ENCODE measurements around the gene GPR176.

Gene GPR176, protein sequence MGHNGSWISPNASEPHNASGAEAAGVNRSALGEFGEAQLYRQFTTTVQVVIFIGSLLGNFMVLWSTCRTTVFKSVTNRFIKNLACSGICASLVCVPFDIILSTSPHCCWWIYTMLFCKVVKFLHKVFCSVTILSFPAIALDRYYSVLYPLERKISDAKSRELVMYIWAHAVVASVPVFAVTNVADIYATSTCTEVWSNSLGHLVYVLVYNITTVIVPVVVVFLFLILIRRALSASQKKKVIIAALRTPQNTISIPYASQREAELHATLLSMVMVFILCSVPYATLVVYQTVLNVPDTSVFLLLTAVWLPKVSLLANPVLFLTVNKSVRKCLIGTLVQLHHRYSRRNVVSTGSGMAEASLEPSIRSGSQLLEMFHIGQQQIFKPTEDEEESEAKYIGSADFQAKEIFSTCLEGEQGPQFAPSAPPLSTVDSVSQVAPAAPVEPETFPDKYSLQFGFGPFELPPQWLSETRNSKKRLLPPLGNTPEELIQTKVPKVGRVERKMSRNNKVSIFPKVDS
- long read RNA-seq, transcript GPR176-205 (3 exons, 2,816 nt): major isoform, 5 of 13 reads
- long read RNA-seq, partial matches to known transcripts: 0 of 13 reads
- long read RNA-seq, other reads (novel, unspliced or antisense): 8 of 13 reads

DNA sequence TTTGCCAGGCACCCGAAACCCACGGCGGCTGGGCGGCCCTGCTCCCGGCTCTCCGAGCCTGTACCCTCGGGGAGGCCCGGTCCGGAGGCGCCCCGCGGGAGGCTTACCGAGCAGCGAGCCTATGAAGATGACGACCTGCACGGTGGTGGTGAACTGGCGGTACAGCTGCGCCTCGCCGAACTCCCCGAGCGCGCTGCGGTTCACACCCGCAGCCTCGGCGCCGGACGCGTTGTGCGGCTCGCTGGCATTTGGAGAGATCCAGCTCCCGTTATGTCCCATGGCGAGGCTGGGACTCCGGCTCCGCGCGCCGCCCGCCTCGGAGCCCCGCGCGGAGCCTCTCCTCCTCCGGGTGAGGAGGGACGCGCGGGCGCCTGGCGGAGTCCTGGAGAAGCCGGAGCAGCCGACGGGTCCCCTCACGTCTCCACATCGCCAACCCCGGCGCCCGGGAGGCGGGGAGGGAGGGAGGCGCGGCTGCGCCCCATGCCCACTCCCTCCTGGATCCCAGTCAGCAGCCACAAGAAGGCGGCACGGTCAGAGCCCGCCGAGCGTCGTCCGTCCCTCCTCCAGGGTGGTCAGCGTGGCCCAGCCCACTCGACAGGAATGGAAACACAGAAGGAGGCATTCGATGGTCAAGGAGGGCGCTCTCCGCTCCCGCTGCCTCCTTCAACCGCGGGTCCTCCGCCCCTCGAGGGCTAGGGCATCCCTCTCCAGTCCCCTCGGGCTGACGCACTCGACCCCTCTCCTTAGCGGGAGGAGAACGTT lies at the start of gene GPR176:
Gene GPR176, minus strand, starts transcription at position 519 of the 762 bp plus-strand sequence. Its CDS starts 240 bp downstream, at position 279.
- Histone ChIP-seq H3K27me3 (ENCODE audit: insufficient read depth, poor library complexity, severe bottlenecking) (peaks cover 17% of the 10 kb centered on the region), H3K4me3 (replicated peaks; ENCODE audit: insufficient read depth, low read length) (peak within 1 kb of the TSS; percentile 70), H3K27ac (replicated peaks) (peak within 1 kb of the TSS; percentile 31)
- DNase-seq (ENCODE audit: low read depth in 1 of 2, low spot score in 1 of 2): peak in 1 of 2 experiments; percentile 8
- TF ChIP-seq, protein P1, sequence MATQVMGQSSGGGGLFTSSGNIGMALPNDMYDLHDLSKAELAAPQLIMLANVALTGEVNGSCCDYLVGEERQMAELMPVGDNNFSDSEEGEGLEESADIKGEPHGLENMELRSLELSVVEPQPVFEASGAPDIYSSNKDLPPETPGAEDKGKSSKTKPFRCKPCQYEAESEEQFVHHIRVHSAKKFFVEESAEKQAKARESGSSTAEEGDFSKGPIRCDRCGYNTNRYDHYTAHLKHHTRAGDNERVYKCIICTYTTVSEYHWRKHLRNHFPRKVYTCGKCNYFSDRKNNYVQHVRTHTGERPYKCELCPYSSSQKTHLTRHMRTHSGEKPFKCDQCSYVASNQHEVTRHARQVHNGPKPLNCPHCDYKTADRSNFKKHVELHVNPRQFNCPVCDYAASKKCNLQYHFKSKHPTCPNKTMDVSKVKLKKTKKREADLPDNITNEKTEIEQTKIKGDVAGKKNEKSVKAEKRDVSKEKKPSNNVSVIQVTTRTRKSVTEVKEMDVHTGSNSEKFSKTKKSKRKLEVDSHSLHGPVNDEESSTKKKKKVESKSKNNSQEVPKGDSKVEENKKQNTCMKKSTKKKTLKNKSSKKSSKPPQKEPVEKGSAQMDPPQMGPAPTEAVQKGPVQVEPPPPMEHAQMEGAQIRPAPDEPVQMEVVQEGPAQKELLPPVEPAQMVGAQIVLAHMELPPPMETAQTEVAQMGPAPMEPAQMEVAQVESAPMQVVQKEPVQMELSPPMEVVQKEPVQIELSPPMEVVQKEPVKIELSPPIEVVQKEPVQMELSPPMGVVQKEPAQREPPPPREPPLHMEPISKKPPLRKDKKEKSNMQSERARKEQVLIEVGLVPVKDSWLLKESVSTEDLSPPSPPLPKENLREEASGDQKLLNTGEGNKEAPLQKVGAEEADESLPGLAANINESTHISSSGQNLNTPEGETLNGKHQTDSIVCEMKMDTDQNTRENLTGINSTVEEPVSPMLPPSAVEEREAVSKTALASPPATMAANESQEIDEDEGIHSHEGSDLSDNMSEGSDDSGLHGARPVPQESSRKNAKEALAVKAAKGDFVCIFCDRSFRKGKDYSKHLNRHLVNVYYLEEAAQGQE (IDR thresholded peaks at IDR 0.05; ENCODE audit: insufficient replicate concordance, low read depth): no peak
- TF ChIP-seq GABPA (IDR thresholded peaks at IDR 0.05; ENCODE audit: low read depth) (no peak), SPI1 (IDR thresholded peaks at IDR 0.05; ENCODE audit: borderline replicate concordance, low read depth) (no peak), POLR2AphosphoS5 (IDR thresholded peaks at IDR 0.05; ENCODE audit: low read depth) (no peak)
- TF ChIP-seq, protein P2, sequence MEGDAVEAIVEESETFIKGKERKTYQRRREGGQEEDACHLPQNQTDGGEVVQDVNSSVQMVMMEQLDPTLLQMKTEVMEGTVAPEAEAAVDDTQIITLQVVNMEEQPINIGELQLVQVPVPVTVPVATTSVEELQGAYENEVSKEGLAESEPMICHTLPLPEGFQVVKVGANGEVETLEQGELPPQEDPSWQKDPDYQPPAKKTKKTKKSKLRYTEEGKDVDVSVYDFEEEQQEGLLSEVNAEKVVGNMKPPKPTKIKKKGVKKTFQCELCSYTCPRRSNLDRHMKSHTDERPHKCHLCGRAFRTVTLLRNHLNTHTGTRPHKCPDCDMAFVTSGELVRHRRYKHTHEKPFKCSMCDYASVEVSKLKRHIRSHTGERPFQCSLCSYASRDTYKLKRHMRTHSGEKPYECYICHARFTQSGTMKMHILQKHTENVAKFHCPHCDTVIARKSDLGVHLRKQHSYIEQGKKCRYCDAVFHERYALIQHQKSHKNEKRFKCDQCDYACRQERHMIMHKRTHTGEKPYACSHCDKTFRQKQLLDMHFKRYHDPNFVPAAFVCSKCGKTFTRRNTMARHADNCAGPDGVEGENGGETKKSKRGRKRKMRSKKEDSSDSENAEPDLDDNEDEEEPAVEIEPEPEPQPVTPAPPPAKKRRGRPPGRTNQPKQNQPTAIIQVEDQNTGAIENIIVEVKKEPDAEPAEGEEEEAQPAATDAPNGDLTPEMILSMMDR (IDR thresholded peaks at IDR 0.05; ENCODE audit: insufficient read depth, low read length): no peak

DNA sequence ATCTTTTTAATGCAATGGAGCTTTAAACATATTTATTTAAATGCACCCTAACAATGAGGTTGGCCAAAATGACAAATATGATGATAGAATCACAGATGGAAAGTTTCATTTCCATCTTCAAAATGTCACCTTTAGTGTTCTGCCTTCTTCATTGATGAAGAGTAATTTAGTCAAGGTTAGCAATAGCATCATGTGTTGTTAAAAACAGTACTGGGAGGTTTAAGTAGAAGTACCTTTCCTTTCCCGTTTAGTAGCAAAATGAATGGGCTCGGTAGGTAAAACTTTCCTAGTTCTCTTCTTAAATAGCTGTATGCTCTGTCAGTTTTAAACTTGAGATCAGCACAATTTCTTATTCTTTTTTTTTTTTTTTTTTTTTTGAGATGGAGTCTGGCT lies 48.9 kb upstream of the GPR176 start:
- no peak overlapping the region for H3K4me3 ChIP-seq (replicated peaks; ENCODE audit: insufficient read depth, low read length)
- no peak for DNase-seq (ENCODE audit: low read depth in 1 of 2, low spot score in 1 of 2)
- H3K27me3 ChIP-seq (ENCODE audit: insufficient read depth, poor library complexity, severe bottlenecking): no peaks in the 10 kb centered on the region
- no peak overlapping the region for H3K27ac ChIP-seq (replicated peaks)
- TF ChIP-seq, protein P1 (IDR thresholded peaks at IDR 0.05; ENCODE audit: insufficient replicate concordance, low read depth): no peak
- TF ChIP-seq SPI1 (IDR thresholded peaks at IDR 0.05; ENCODE audit: borderline replicate concordance, low read depth) (no peak), POLR2AphosphoS5 (IDR thresholded peaks at IDR 0.05; ENCODE audit: low read depth) (no peak), GABPA (IDR thresholded peaks at IDR 0.05; ENCODE audit: low read depth) (no peak)
- TF ChIP-seq, protein P2 (IDR thresholded peaks at IDR 0.05; ENCODE audit: insufficient read depth, low read length): no peak

DNA sequence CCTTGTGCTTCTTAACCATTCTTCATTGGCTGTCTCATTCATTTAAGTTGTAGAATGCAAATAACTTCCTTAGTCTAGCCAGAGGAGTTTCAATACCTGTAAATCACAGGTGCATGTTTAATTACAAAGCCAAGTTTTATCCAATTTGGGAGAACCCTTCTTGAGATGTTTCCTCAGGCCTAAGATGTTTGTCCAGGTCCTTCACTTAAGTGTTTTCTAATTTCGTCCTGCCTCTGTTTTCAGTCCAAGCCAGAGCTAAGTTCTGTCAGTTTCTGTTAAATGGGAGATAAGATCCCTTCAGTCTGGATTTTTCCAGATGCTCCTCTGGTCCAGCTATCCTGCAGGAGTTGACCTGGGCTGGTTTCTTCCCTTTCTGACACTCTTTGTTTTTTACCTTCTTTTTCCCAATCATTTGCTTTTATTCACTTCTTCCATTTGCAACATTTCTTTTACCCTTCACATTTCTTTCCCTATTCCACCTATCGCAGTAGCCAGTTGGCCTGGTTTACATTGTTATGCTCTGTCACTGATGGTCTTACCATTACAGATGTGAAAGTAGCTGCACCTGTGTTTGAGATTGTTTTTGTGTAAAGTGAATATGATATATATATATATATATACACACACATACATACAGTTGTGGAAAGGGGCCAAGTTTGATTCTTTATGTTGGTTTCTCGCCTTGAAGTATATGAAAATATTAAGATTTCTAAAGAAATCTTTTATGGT lies 48.4 kb upstream of the GPR176 start:
- Histone ChIP-seq H3K27ac (replicated peaks) (no peak overlapping the region), H3K4me3 (replicated peaks; ENCODE audit: insufficient read depth, low read length) (no peak overlapping the region), H3K27me3 (ENCODE audit: insufficient read depth, poor library complexity, severe bottlenecking) (no peaks in the 10 kb centered on the region)
- no peak for TF ChIP-seq GABPA (IDR thresholded peaks at IDR 0.05; ENCODE audit: low read depth)
- TF ChIP-seq SPI1 (IDR thresholded peaks at IDR 0.05; ENCODE audit: borderline replicate concordance, low read depth): no peak
- TF ChIP-seq, protein P2 (IDR thresholded peaks at IDR 0.05; ENCODE audit: insufficient read depth, low read length): no peak
- TF ChIP-seq POLR2AphosphoS5 (IDR thresholded peaks at IDR 0.05; ENCODE audit: low read depth): no peak
- TF ChIP-seq, protein P1 (IDR thresholded peaks at IDR 0.05; ENCODE audit: insufficient replicate concordance, low read depth): no peak
- no peak for DNase-seq (ENCODE audit: low read depth in 1 of 2, low spot score in 1 of 2)
